ENCODE data around the gene HBB.

DNA sequence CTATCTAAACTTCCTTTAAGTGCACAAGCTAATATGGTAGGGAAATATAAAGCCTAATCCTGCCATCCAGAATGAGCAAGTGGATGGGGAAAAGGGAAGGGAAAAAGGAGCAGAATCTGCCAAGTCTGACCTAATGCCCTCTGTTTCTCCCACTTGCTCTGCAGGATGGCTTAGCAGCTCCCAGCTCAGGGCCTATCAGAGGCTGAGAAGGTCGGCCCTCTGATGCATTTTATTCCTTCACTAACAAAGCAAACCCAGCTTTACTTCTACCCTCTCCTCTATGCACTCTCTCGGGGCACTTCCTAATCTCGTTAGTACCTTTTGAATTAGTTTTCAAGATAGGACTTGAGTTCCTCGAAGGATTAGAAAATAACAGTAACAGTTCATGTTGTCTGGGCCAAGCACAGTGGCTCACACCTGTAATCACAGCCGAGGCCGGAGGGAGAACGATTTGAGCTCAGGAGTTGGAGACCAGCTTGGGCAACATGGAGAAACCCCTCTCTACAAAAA lies 16.4 kb downstream of the HBB start:
- TF ChIP-seq, protein P1, sequence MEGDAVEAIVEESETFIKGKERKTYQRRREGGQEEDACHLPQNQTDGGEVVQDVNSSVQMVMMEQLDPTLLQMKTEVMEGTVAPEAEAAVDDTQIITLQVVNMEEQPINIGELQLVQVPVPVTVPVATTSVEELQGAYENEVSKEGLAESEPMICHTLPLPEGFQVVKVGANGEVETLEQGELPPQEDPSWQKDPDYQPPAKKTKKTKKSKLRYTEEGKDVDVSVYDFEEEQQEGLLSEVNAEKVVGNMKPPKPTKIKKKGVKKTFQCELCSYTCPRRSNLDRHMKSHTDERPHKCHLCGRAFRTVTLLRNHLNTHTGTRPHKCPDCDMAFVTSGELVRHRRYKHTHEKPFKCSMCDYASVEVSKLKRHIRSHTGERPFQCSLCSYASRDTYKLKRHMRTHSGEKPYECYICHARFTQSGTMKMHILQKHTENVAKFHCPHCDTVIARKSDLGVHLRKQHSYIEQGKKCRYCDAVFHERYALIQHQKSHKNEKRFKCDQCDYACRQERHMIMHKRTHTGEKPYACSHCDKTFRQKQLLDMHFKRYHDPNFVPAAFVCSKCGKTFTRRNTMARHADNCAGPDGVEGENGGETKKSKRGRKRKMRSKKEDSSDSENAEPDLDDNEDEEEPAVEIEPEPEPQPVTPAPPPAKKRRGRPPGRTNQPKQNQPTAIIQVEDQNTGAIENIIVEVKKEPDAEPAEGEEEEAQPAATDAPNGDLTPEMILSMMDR (IDR thresholded peaks at IDR 0.05 in 8 of 11, conservative IDR thresholded peaks at IDR 0.05 in 3 of 11) = no peak
- TF ChIP-seq POLR2AphosphoS5 (IDR thresholded peaks at IDR 0.05) (no peak), POLR2A (IDR thresholded peaks at IDR 0.05) (no peak)

All from spleen (tissue), 7 donors.